GM19328 (cell line): ENCODE measurements around the gene MKKS.

Experiments used
- ATAC-seq: cut with Tn5 transposase; IDR thresholded peaks from one replicate; pipeline ENCODE4 v1.9.1; 2021; ENCODE audit warnings: mild to moderate bottlenecking, moderate library complexity; ENCODE audit not compliant: unreplicated experiment

MKKS gene

GRCh38 chr20:10453241-10453640, 19.2 kb upstream of the MKKS start:
- ATAC-seq, result peak; percentile 87

- no peak for ATAC-seq
Measured at GRCh38 chr20:10449270-10449669, 15.2 kb upstream of the MKKS start.

GRCh38 chr20:10448270-10449156, 14.5 kb upstream of the MKKS start:
- no peak for ATAC-seq

- ATAC-seq, result peak; percentile 98
Measured at GRCh38 chr20:10447028-10447427, 13.0 kb upstream of the MKKS start.

- ATAC-seq, result no peak
Measured at GRCh38 chr20:10445758-10446157, 11.7 kb upstream of the MKKS start.

GRCh38 chr20:10443936-10444335, 9.9 kb upstream of the MKKS start:
- no peak for ATAC-seq

GRCh38 chr20:10438217-10438616, 4.2 kb upstream of the MKKS start:
- no peak for ATAC-seq

- ATAC-seq, result no peak
Measured at GRCh38 chr20:10436053-10436699, 2.2 kb upstream of the MKKS start.

- ATAC-seq, result peak; percentile 51
Measured at GRCh38 chr20:10434832-10435812, 1.1 kb upstream of the MKKS start, which contains the start of gene SLX4IP. SLX4IP (plus strand) TSS chr20:10435305; CDS start chr20:10458205, 22,900 bp downstream.

GRCh38 chr20:10434467-10434831, 427 bp upstream of the MKKS start:
- ATAC-seq, result peak; percentile 30

GRCh38 chr20:10433014-10433622, 904 bp downstream of the MKKS start:
- ATAC-seq, result no peak

GRCh38 chr20:10432079-10432478, 1.9 kb downstream of the MKKS start:
- ATAC-seq, result no peak

GRCh38 chr20:10430704-10431103, 3.3 kb downstream of the MKKS start:
- no peak for ATAC-seq

- ATAC-seq, result no peak
Measured at GRCh38 chr20:10430000-10430466, 4.0 kb downstream of the MKKS start.

GRCh38 chr20:10429443-10429981, 4.5 kb downstream of the MKKS start:
- no peak for ATAC-seq

GRCh38 chr20:10428008-10428407, 6.0 kb downstream of the MKKS start:
- no peak for ATAC-seq

GRCh38 chr20:10427060-10427692, 6.8 kb downstream of the MKKS start:
- no peak for ATAC-seq

GRCh38 chr20:10423735-10424134, 10.3 kb downstream of the MKKS start:
- ATAC-seq, result no peak

GRCh38 chr20:10419550-10420133, 14.4 kb downstream of the MKKS start:
- ATAC-seq, result no peak
